Glomerular endothelial cell (primary cell): ENCODE measurements around the gene ABCA4. TPM values are rescaled to one million over a fixed set of nuclear protein-coding genes. Genes with fewer than 3 reads are reported as not detected.

Source experiments
- DNase-seq: peaks from one replicate; pipeline ENCODE4 v3.0.0-alpha.2; 2011; ENCODE audit warnings: low read depth, low spot score; ENCODE audit errors: extremely low read depth
- total RNA-seq: library from RNA; depleted of rRNA; stranded (reverse); fragments of >200 nt; gene quantifications from 2 replicates; pipeline ENCODE4 v1.2.3, GENCODE V29; 2015

ABCA4 gene
- total RNA-seq, 1 donor from 2014 or later, result 7.0 TPM

- DNase-seq, result no peak
These were observed 64.0 kb downstream of the ABCA4 start for GRCh38 chr1:94056996-94057395.

- DNase-seq, result no peak
These were observed 64.8 kb downstream of the ABCA4 start for GRCh38 chr1:94056171-94056570.

DNA sequence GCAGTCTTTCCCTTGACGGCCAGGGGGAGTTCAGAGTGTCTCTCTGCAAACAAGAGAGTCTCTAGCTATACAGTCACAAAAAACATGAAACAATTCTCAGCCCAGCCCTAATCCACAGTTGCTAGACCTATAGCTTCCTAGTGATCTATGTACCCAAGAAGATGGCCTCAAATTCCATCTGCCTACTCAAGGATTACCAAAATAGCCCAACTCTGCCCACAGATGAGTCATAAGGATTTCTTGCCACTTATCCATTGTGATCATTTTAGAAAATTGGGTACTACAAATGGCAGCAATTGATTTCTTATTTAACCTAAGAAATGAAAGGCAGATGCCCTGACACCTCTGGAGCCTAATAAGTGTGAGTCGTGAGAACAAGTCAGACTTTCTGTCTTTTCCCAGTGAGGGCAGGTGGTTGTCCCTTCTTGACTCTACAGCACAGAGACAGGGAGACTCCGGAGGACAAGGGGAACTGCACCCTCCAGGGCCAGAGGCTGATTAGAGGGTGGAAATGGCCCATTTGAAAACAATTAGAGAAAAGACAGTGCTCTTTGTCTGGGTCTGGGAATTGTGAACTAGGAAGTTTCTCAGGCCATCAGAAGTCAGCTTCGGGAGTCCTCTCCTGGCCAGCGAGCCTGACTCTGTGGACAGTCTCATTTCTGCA, 65.4 kb downstream of the ABCA4 start:
- DNase-seq, result no peak

DNA sequence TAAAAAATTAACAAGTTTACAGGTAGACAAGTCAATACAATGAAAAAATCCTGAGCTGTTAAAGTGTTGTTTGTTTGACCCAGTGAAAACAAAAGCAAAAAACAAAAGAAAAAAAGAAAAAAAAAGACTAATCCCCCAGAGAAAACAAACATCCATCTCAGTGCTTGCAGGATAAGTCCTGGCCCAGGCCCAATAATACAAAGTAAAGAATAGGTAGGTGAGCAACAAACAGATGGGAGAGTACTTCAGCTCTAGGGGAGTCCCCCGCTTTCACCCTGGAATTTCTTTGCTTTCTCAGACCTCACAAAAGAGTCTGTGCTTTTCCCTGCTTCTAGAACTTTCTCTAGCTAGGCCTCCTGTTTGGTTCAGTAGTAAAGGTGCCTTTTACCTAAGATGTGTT, 70.3 kb downstream of the ABCA4 start:
- DNase-seq, result no peak

GRCh38 chr1:94050254-94050653, 70.7 kb downstream of the ABCA4 start:
- no peak for DNase-seq

DNA sequence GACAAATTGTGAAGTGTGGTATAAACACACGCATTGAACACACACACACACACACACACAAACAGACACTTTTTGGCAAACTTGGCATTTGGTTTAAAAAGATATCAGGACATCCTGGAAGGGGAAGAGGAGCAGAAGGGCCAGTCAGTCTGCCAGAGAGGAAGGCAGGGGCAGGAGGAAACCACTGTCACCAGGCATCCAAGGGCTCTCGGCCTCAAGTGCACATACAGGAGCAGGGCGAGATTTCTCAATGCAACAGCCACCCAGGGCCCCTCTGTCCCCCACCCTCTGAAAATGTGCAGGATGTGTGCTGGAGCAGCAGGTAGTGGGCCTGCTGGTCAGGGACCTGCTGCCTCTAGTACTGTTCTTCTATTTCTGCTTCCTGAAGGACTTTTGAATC, 71.2 kb downstream of the ABCA4 start:
- no peak for DNase-seq

DNA sequence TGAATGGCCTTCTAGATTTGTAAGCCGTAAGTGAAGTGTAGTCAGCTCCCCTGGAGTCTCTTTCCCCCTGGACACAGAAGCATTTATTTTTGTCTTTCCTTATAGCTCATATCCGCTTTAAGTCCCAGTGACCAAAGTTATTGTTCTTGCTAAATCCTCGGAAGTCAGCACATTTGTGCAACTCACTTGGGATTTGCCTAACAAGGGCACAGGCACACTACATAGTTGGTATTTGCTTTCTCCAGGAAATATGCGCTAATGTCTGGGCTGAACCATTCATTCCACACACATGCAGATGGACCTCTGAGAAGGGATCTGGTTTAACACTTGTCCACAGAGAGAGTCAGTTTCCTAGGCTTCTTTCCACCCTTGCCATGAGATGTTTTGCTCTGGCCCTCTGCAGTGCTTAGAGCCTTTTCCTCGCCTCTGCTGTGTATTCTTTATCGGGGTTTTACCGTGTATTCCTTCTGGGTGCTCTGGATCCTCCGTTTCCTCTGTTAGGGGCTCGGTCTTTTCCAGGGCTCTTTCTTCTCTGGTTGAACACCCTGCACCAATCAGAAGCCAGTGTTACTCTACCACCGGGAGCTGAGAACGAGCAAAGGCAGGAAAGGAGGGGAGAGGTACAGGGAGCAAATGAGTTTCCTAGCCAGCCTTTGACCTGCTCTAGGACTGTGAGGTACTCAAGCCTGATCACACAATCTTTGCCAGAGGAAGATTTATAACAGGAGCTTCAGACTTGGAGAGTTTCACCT, 72.4 kb downstream of the ABCA4 start:
- peak; percentile 97 for DNase-seq

- no peak for DNase-seq
These were observed 73.0 kb downstream of the ABCA4 start for GRCh38 chr1:94047949-94048348.

DNA sequence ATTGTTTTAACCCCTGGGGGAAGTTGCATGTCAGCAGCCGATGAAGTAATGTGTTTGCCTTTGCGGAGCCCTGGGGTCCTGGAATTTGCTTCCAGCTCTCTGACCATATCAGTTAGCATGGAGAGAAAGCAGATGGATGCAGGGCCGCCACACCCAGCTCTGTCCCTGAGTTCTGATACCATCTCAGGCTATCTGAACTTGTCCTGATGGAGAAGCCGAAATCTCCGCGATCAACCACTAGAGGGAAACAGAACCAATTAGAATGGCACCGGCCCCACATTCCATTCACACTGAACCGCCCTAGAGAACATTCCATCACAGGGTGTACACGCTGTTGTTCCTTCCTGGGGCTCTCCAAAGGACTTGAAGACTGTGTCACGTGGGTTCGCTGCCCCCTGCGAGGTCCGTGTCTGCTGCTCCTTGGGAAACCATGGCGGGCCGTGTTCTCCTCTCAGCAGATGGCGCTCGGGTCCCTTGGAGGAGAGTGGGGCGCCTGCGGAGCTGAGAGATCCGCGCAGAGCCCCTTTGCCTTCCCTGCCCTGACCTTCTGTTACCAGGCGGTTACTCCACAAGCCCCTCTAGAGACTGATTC, 75.4 kb downstream of the ABCA4 start:
- peak; percentile 99 for DNase-seq

DNA sequence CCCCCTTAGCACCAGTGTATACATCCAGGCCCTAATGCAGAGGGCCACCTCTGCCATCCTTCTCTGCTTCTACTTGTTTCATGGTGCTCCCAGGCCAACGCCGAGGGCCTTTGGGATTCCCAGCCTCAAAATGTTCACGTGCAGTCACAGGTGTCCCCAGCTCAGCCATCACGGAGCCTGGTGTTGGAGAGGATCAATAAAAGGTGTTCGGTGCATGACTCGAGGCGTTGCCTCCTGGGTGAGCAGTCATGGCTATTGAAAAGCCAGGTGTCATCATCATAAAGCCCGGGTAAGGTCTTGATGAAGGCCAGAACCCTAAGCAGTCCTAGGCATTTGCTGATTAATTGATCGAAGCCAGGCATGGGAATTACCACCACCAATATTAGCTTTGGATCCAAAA, 76.1 kb downstream of the ABCA4 start:
- no peak for DNase-seq

GRCh38 chr1:94044290-94044790, 76.6 kb downstream of the ABCA4 start:
- no peak for DNase-seq

- DNase-seq, result no peak
These were observed 77.1 kb downstream of the ABCA4 start for GRCh38 chr1:94043738-94044289.

DNA sequence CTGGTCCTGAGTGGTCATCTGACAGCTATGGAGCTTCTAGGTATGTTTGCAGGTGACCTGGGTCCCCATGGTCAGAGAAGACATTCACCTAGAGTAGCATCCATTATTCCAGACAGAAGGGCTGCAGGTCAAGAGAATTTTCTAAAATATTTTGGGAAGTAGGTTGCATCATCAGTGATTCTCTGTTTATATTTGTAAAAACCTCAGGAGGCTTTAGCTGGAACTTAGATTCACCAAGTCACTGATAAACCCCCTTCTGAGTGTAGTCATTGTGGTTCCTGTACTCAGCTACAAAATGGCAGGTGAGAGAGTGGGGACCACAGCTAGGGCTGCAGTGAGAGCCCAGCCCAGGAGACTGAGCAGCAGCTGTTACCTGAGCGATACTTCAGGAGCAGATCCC, 78.6 kb downstream of the ABCA4 start:
- DNase-seq, result no peak

GRCh38 chr1:94039871-94040569, 80.9 kb downstream of the ABCA4 start:
- no peak for DNase-seq

- no peak for DNase-seq
These were observed 81.5 kb downstream of the ABCA4 start for GRCh38 chr1:94039514-94039870.

- DNase-seq, result peak; percentile 100
These were observed 82.4 kb downstream of the ABCA4 start for GRCh38 chr1:94038511-94038910.

GRCh38 chr1:94037392-94038229, 83.3 kb downstream of the ABCA4 start:
- no peak for DNase-seq

- no peak for DNase-seq
These were observed 84.2 kb downstream of the ABCA4 start for GRCh38 chr1:94036730-94037129.

GRCh38 chr1:94033849-94034248, 87.1 kb downstream of the ABCA4 start:
- DNase-seq, result no peak

GRCh38 chr1:94032637-94033036, 88.3 kb downstream of the ABCA4 start:
- no peak for DNase-seq
